ENCODE measurements around the gene KMT2D. TPM values are rescaled to one million over a fixed set of nuclear protein-coding genes. Genes with fewer than 3 reads are reported as not detected.
A peak's percentile ranks its signal among the peaks of the same experiment; 100 is the strongest.

Gene KMT2D
- total RNA-seq, 1 experiment from 2014 or later: 41.9 TPM

DNA sequence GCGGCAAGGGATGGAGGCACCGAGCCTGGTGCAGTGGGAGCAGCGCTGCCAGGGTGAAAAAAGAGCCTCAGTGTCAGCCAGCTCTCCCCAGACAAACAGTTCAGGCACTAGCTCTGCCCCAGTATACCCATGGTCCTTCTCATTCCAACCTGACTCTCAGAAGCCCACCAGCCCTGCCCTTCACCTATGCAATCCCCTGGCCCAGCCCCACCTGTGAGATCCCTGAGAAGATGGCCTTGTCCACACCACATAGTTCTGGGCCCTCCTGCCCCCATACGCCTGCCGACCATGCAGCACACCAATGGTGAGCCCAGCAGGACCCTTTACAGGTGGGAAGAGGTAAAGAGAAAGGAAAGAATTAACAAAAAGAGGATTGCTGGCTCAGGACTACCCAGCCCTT lies 6.5 kb downstream of the KMT2D start:
- H3K4me2 ChIP-seq (ENCODE audit: low read length): no peak overlapping the region
- H3K4me3 ChIP-seq (ENCODE audit: low read length): no peak overlapping the region
- peaks cover 30% of the 10 kb centered on the region for H3K4me1 ChIP-seq (ENCODE audit: insufficient read depth, low read length)
- no TSS peak for BruUV-seq (replicated peaks)
- H3K9me3 ChIP-seq (ENCODE audit: low read length): no peaks in the 10 kb centered on the region
- H3K9ac ChIP-seq (ENCODE audit: low read length): no peak overlapping the region
- DNase-seq (no peak), ATAC-seq (no peak)
- no peaks in the 10 kb centered on the region for H3K9me2 ChIP-seq (replicated peaks; ENCODE audit: low read length)
- no peak overlapping the region for H2AFZ ChIP-seq (ENCODE audit: low read length)
- H3K27ac ChIP-seq (ENCODE audit: low read length): no peak overlapping the region
- no peaks in the 10 kb centered on the region for H3K27me3 ChIP-seq (ENCODE audit: low read length)
- peaks cover 57% of the 10 kb centered on the region for H3K36me3 ChIP-seq (ENCODE audit: low read depth, low read length)
- peaks cover 60% of the 10 kb centered on the region for H3K79me2 ChIP-seq (ENCODE audit: low read length)
- POLR2A ChIA-PET (ENCODE audit: unreplicated experiment): no interaction called here
- intact Hi-C loops (cut with micrococcal nuclease): no loop called here
- H4K20me1 ChIP-seq (ENCODE audit: low read length): peaks cover 65% of the 10 kb centered on the region
- CTCF ChIA-PET: no interaction called here
- no peak for TF ChIP-seq EZH2phosphoT487 (IDR thresholded peaks at IDR 0.05; ENCODE audit: borderline replicate concordance, low read length)
- TF ChIP-seq, protein P1, sequence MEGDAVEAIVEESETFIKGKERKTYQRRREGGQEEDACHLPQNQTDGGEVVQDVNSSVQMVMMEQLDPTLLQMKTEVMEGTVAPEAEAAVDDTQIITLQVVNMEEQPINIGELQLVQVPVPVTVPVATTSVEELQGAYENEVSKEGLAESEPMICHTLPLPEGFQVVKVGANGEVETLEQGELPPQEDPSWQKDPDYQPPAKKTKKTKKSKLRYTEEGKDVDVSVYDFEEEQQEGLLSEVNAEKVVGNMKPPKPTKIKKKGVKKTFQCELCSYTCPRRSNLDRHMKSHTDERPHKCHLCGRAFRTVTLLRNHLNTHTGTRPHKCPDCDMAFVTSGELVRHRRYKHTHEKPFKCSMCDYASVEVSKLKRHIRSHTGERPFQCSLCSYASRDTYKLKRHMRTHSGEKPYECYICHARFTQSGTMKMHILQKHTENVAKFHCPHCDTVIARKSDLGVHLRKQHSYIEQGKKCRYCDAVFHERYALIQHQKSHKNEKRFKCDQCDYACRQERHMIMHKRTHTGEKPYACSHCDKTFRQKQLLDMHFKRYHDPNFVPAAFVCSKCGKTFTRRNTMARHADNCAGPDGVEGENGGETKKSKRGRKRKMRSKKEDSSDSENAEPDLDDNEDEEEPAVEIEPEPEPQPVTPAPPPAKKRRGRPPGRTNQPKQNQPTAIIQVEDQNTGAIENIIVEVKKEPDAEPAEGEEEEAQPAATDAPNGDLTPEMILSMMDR (conservative IDR thresholded peaks at IDR 0.05; ENCODE audit: low read depth, low read length): no peak
- TF ChIP-seq EZH2 (IDR thresholded peaks at IDR 0.05; ENCODE audit: low read length, unreplicated experiment): no peak
- no peaks in the 10 kb centered on the region for H3F3A ChIP-seq (ENCODE audit: low read length, unreplicated experiment)

DNA sequence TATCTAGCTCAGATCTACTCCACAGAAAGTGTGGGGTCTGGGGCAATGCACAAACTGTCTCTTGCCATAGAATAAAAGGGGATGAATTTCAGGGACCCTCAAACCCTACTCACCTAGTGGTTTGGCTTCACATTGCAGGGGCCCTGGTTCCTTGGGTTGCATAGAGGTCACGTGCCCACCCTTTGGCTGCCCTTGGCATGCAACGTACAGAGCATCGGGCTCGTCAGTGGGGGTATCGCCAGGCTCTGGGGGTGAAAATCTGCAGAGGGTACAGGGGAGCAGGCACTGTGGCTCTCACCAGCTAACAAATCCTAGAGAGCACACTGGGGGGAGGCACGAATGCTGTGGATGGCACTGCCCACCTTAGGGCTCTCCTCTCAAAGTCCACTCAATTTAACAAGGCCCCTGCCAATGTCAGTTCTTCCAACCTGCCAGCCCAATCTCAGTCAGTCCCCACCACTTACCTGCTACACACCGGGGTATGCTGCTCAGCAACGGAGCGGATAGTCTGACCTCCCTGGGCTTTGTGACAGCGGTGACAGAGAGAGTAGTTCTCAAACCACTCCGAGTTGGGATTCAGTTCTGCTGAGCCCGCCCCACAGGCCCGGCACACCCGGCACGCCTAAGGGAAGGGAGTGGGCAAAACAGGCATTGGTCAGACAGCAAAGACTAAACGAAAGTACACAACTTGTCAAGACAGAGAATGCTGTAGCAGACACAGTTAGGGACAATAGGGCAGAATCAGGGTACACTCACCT lies 8.0 kb downstream of the KMT2D start:
- Histone ChIP-seq H3K27ac (ENCODE audit: low read length) (no peak overlapping the region), H3K27me3 (ENCODE audit: low read length) (no peaks in the 10 kb centered on the region), H3K79me2 (ENCODE audit: low read length) (peaks cover 46% of the 10 kb centered on the region), H3K9ac (ENCODE audit: low read length) (no peak overlapping the region), H3K4me1 (ENCODE audit: insufficient read depth, low read length) (peaks cover 26% of the 10 kb centered on the region), H4K20me1 (ENCODE audit: low read length) (peaks cover 50% of the 10 kb centered on the region), H3K36me3 (ENCODE audit: low read depth, low read length) (peaks cover 72% of the 10 kb centered on the region), H3F3A (ENCODE audit: low read length, unreplicated experiment) (no peaks in the 10 kb centered on the region), H2AFZ (ENCODE audit: low read length) (no peak overlapping the region), H3K4me3 (ENCODE audit: low read length) (no peak overlapping the region), H3K9me2 (replicated peaks; ENCODE audit: low read length) (no peaks in the 10 kb centered on the region), H3K4me2 (ENCODE audit: low read length) (no peak overlapping the region), H3K9me3 (ENCODE audit: low read length) (no peaks in the 10 kb centered on the region)
- DNase-seq (no peak), ATAC-seq (no peak)
- TF ChIP-seq, protein P1 (conservative IDR thresholded peaks at IDR 0.05; ENCODE audit: low read depth, low read length): no peak
- no peak for TF ChIP-seq EZH2 (IDR thresholded peaks at IDR 0.05; ENCODE audit: low read length, unreplicated experiment)
- TF ChIP-seq EZH2phosphoT487 (IDR thresholded peaks at IDR 0.05; ENCODE audit: borderline replicate concordance, low read length): no peak
- CTCF ChIA-PET: no interaction called here
- POLR2A ChIA-PET (ENCODE audit: unreplicated experiment): no interaction called here
- intact Hi-C loops (cut with micrococcal nuclease): no loop called here
- BruUV-seq (replicated peaks): TSS peak; percentile 7

DNA sequence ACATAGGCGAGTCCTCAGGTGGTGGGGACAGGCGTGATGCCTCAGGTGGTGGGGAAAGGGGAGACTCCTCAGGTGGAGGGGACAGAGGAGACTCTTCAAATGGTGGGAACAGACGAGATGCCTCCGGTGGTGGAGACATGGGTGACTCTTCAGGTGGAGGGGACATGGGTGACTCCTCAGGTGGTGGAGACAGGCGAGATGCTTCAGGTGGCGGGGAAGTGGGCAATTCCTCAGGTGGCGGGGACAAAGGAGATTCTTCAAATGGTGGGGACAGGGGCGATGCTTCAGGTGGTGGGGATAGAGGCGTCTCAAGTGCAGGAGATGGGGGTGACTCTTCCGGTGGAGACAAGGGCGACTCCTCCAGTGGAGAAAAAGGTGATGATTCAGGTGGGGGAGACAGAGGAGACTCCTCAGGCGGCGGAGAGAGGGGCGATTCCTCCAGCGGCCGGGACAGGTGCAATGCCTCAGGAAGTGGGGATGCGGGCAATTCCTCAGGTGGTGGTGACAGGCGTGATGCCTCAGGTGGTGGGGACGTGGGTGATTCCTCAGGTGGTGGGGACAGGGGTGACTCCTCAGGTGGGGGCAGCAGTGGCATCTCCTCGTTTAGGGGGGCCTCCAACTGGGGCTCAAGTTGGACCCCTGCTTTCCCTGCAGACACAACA lies 8.7 kb downstream of the KMT2D start:
- no peak for TF ChIP-seq EZH2phosphoT487 (IDR thresholded peaks at IDR 0.05; ENCODE audit: borderline replicate concordance, low read length)
- TF ChIP-seq, protein P1 (conservative IDR thresholded peaks at IDR 0.05; ENCODE audit: low read depth, low read length): no peak
- TF ChIP-seq EZH2 (IDR thresholded peaks at IDR 0.05; ENCODE audit: low read length, unreplicated experiment): no peak
- no peaks in the 10 kb centered on the region for H3F3A ChIP-seq (ENCODE audit: low read length, unreplicated experiment)
- ChIA-PET CTCF (no interaction called here), POLR2A (ENCODE audit: unreplicated experiment) (no interaction called here)
- H3K9me2 ChIP-seq (replicated peaks; ENCODE audit: low read length): no peaks in the 10 kb centered on the region
- H3K9me3 ChIP-seq (ENCODE audit: low read length): no peaks in the 10 kb centered on the region
- DNase-seq: no peak
- no peaks in the 10 kb centered on the region for H3K27me3 ChIP-seq (ENCODE audit: low read length)
- peaks cover 43% of the 10 kb centered on the region for H4K20me1 ChIP-seq (ENCODE audit: low read length)
- intact Hi-C loops (cut with micrococcal nuclease): no loop called here
- no peak overlapping the region for H3K4me2 ChIP-seq (ENCODE audit: low read length)
- H3K4me1 ChIP-seq (ENCODE audit: insufficient read depth, low read length): peaks cover 18% of the 10 kb centered on the region
- no peak overlapping the region for H3K4me3 ChIP-seq (ENCODE audit: low read length)
- peaks cover 38% of the 10 kb centered on the region for H3K79me2 ChIP-seq (ENCODE audit: low read length)
- no peak overlapping the region for H3K27ac ChIP-seq (ENCODE audit: low read length)
- H3K36me3 ChIP-seq (ENCODE audit: low read depth, low read length): peaks cover 72% of the 10 kb centered on the region
- no peak overlapping the region for H3K9ac ChIP-seq (ENCODE audit: low read length)
- no TSS peak for BruUV-seq (replicated peaks)
- no peak overlapping the region for H2AFZ ChIP-seq (ENCODE audit: low read length)
- no peak for ATAC-seq
